Endothelial cell (in vitro differentiated cells): ENCODE measurements around the gene ADCY7. TPM values are rescaled to one million over a fixed set of nuclear protein-coding genes. Genes with fewer than 3 reads are reported as not detected.

Source experiments
- DNase-seq: peaks from one replicate; pipeline ENCODE4 v3.0.0; 2021; ENCODE audit warnings: low spot score
- H3K27ac Mint-ChIP-seq: one replicate; pipeline ENCODE4 v1.8.0; 2021; ENCODE audit warnings: mixed read lengths, inconsistent platforms; ENCODE audit not compliant: unreplicated experiment
- H3K27me3 Mint-ChIP-seq: one replicate; pipeline ENCODE4 v1.8.0; 2021; ENCODE audit warnings: mild to moderate bottlenecking, moderate library complexity, mixed read lengths, inconsistent platforms; ENCODE audit not compliant: unreplicated experiment
- H3K36me3 Mint-ChIP-seq: one replicate; pipeline ENCODE4 v1.8.0; 2021; ENCODE audit warnings: mild to moderate bottlenecking, low read depth, mixed read lengths, inconsistent platforms; ENCODE audit not compliant: unreplicated experiment
- H3K4me1 Mint-ChIP-seq: one replicate; pipeline ENCODE4 v1.8.0; 2021; ENCODE audit warnings: mild to moderate bottlenecking, mixed read lengths, inconsistent platforms; ENCODE audit not compliant: unreplicated experiment
- H3K4me3 Mint-ChIP-seq: one replicate; pipeline ENCODE4 v1.8.0; 2021; ENCODE audit warnings: mild to moderate bottlenecking, mixed read lengths, inconsistent platforms; ENCODE audit not compliant: unreplicated experiment
- H3K9me3 Mint-ChIP-seq: one replicate; pipeline ENCODE4 v1.8.0; 2021; ENCODE audit warnings: mixed read lengths, inconsistent platforms; ENCODE audit not compliant: unreplicated experiment
- CTCF ChIP-seq: fragments of 200-600 bp; sonication (generic); IDR thresholded peaks from one replicate; pipeline ENCODE4 v1.5.0; 2021; ENCODE audit warnings: antibody characterized with exemption; ENCODE audit not compliant: unreplicated experiment
- total RNA-seq: library from RNA; stranded (reverse); fragmentation: NEBNext Ultra II Directional; extraction: Animal tissue kit (Norgen Biotek cat#: 25700); gene quantifications from one replicate; pipeline ENCODE4 v1.2.1, GENCODE V29; 2021; ENCODE audit not compliant: unreplicated experiment

ADCY7 gene
- total RNA-seq, 1 donor from 2014 or later, result 3.2 TPM

- no peak overlapping the region for H3K4me3 Mint-ChIP-seq
- H3K4me1 Mint-ChIP-seq, result peaks cover 9% of the 10 kb centered on the region
- TF ChIP-seq CTCF, result no peak
- peaks cover 5% of the 10 kb centered on the region for H3K27me3 Mint-ChIP-seq
- DNase-seq, result no peak
- no peaks in the 10 kb centered on the region for H3K9me3 Mint-ChIP-seq
- H3K27ac Mint-ChIP-seq, result no peak overlapping the region
- H3K36me3 Mint-ChIP-seq, result peaks cover 43% of the 10 kb centered on the region
These were observed 50.7 kb downstream of the ADCY7 start for GRCh38 chr16:50316848-50317630.

GRCh38 chr16:50318796-50319578 is 52.6 kb downstream of the ADCY7 start:
- Mint-ChIP-seq H3K4me1 (no peaks in the 10 kb centered on the region), H3K27ac (no peak overlapping the region), H3K9me3 (no peaks in the 10 kb centered on the region), H3K4me3 (no peak overlapping the region), H3K27me3 (peaks cover 2% of the 10 kb centered on the region), H3K36me3 (peaks cover 32% of the 10 kb centered on the region)
- DNase-seq, result no peak
- no peak for TF ChIP-seq CTCF

- no peak for DNase-seq
- H3K36me3 Mint-ChIP-seq, result peaks cover 35% of the 10 kb centered on the region
- no peaks in the 10 kb centered on the region for H3K4me1 Mint-ChIP-seq
- no peak overlapping the region for H3K27ac Mint-ChIP-seq
- H3K4me3 Mint-ChIP-seq, result no peak overlapping the region
- H3K27me3 Mint-ChIP-seq, result peaks cover 3% of the 10 kb centered on the region
- no peak for TF ChIP-seq CTCF
- H3K9me3 Mint-ChIP-seq, result no peaks in the 10 kb centered on the region
These were observed 54.0 kb downstream of the ADCY7 start for GRCh38 chr16:50320310-50320709.

- Mint-ChIP-seq H3K9me3 (no peaks in the 10 kb centered on the region), H3K27me3 (peaks cover 3% of the 10 kb centered on the region), H3K36me3 (peaks cover 31% of the 10 kb centered on the region), H3K4me3 (no peak overlapping the region), H3K27ac (no peak overlapping the region), H3K4me1 (no peaks in the 10 kb centered on the region)
- no peak for DNase-seq
- TF ChIP-seq CTCF, result no peak
These were observed 56.0 kb downstream of the ADCY7 start for GRCh38 chr16:50322333-50322732.
